Keratinocyte (primary cell): ENCODE measurements around the gene KCNB1. TPM values are rescaled to one million over a fixed set of nuclear protein-coding genes. Genes with fewer than 3 reads are reported as not detected.

Experiments
- DNase-seq: peaks from one replicate; pipeline ENCODE4 v3.0.0-alpha.2; 2011; ENCODE audit warnings: low read depth, missing footprints, low spot score
- FAIRE-seq: peaks from 2 replicates; lab custom pipeline; 2011; peaks lifted over from hg19 to GRCh38; lab: Jason Lieb, UNC
- H2AFZ ChIP-seq: 2 replicates; pipeline ENCODE4 v1.6.0; 2012; ENCODE audit warnings: low read length, control low read depth, inconsistent platforms; ENCODE audit not compliant: control insufficient read depth
- H3K27ac ChIP-seq: 2 replicates; pipeline ENCODE4 v1.5.1; 2011; ENCODE audit warnings: low read length; ENCODE audit not compliant: control insufficient read depth, insufficient read depth
- H3K27me3 ChIP-seq: 3 replicates; pipeline ENCODE4 v1.6.0; 2011; ENCODE audit warnings: low read length; ENCODE audit not compliant: control insufficient read depth, insufficient read depth; ENCODE audit errors: extremely low read depth
- H3K36me3 ChIP-seq, 2 experiments: 2 replicates in 1 of 2; 3 replicates in 1 of 2; pipeline ENCODE4 v1.5.1; 2011; ENCODE audit warnings: low read length in 2 of 2, mild to moderate bottlenecking in 1 of 2; ENCODE audit not compliant: control insufficient read depth in 2 of 2, insufficient read depth in 2 of 2; ENCODE audit errors: extremely low read depth in 1 of 2
- H3K4me1 ChIP-seq: 3 replicates; pipeline ENCODE4 v1.5.1; 2011; ENCODE audit warnings: low read length; ENCODE audit not compliant: control insufficient read depth, insufficient read depth; ENCODE audit errors: extremely low read depth
- H3K4me2 ChIP-seq: 3 replicates; pipeline ENCODE4 v1.6.0; 2011; ENCODE audit warnings: low read depth, low read length; ENCODE audit not compliant: control insufficient read depth, insufficient read depth; ENCODE audit errors: extremely low read depth
- H3K4me3 ChIP-seq, 3 experiments: fragments of 200-600 bp in 1 of 3; sonication (generic) in 1 of 3; 2 replicates in 2 of 3; 3 replicates in 1 of 3; pipeline ENCODE4 v1.5.1; 2011 to 2016; ENCODE audit warnings: low read length in 3 of 3, mild to moderate bottlenecking in 3 of 3, control low read depth in 2 of 3, inconsistent platforms in 1 of 3, low read depth in 1 of 3, mixed read lengths in 1 of 3, mixed run types in 1 of 3, moderate library complexity in 1 of 3; ENCODE audit not compliant: control insufficient read depth in 2 of 3, insufficient read depth in 2 of 3; ENCODE audit errors: extremely low read depth in 1 of 3
- H3K79me2 ChIP-seq: 2 replicates; pipeline ENCODE4 v1.6.0; 2012; ENCODE audit warnings: low read length; ENCODE audit not compliant: control insufficient read depth, insufficient read depth
- H3K9ac ChIP-seq: 3 replicates; pipeline ENCODE4 v1.6.0; 2011; ENCODE audit warnings: low read length; ENCODE audit not compliant: control insufficient read depth, insufficient read depth; ENCODE audit errors: extremely low read depth
- H3K9me1 ChIP-seq: 3 replicates; pipeline ENCODE4 v1.6.0; 2011; ENCODE audit warnings: low read length; ENCODE audit not compliant: control insufficient read depth, insufficient read depth; ENCODE audit errors: extremely low read depth
- H3K9me3 ChIP-seq: 2 replicates; pipeline ENCODE4 v1.5.1; 2012; ENCODE audit warnings: low read depth, low read length; ENCODE audit not compliant: control insufficient read depth
- H4K20me1 ChIP-seq: 3 replicates; pipeline ENCODE4 v1.6.0; 2011; ENCODE audit warnings: low read length; ENCODE audit not compliant: control insufficient read depth, insufficient read depth; ENCODE audit errors: extremely low read depth
- CTCF ChIP-seq, 3 experiments: IDR thresholded peaks in 1 of 3; conservative IDR thresholded peaks in 1 of 3; optimal IDR thresholded peaks in 1 of 3; 2 replicates in 2 of 3; 3 replicates in 1 of 3; pipeline versions ENCODE3 to v1.5.1; 2011; ENCODE audit warnings: low read length in 3 of 3, mild to moderate bottlenecking in 3 of 3, moderate library complexity in 2 of 3, control low read depth in 1 of 3, inconsistent platforms in 1 of 3; ENCODE audit not compliant: insufficient read depth in 2 of 3; ENCODE audit errors: extremely low read depth in 1 of 3
- EZH2 ChIP-seq: IDR thresholded peaks from one replicate; pipeline ENCODE4 v1.6.1; 2012; ENCODE audit warnings: inconsistent platforms, mild to moderate bottlenecking, low read length, moderate library complexity
- dilution Hi-C: fragments of 300-500 bp; cut with MboI; formaldehyde crosslinking; loops from one replicate; pipeline ENCODE4 v1.7.0; 2020; ENCODE audit warnings: low sequenced_read_pairs; ENCODE audit not compliant: extremely low pct_ligation_motif_present
- polyA plus RNA-seq, 5 experiments: library from polyadenylated mRNA; depleted of rRNA in 3 of 5; stranded (reverse) in 3 of 5; stranded (forward) in 1 of 5; unstranded in 1 of 5; fragments of >200 nt; gene quantifications; 1 replicate in 1 of 5; 2 replicates in 3 of 5; 3 replicates in 1 of 5; pipeline versions ENCODE4 v1.2.1 to v1.2.3, GENCODE V29; 2011 to 2012; ENCODE audit warnings: missing spikeins in 2 of 5, low read depth in 1 of 5, low replicate concordance in 1 of 5

The KCNB1 gene
- polyA plus RNA-seq, 1 donor (not counting 4 experiments of a cell fraction or from before 2014, with no cell fraction given): not detected

- Histone ChIP-seq H3K9me1 (no peaks in the 10 kb centered on the region), H3K4me1 (no peaks in the 10 kb centered on the region), H4K20me1 (no peaks in the 10 kb centered on the region), H3K9ac (no peak overlapping the region), H3K4me3 (no peak overlapping the region), H3K79me2 (no peaks in the 10 kb centered on the region), H3K4me2 (no peak overlapping the region), H3K27ac (no peak overlapping the region), H3K36me3 (no peaks in the 10 kb centered on the region), H3K27me3 (peaks cover 12% of the 10 kb centered on the region), H2AFZ (no peak overlapping the region), H3K9me3 (no peaks in the 10 kb centered on the region)
- DNase-seq (no peak), FAIRE-seq (no peak)
- TF ChIP-seq CTCF (optimal IDR thresholded peaks at IDR 0.05 in 1 of 3, IDR thresholded peaks at IDR 0.05 in 1 of 3, conservative IDR thresholded peaks at IDR 0.05 in 1 of 3; ENCODE audit: extremely low read depth in 1 of 3, insufficient read depth in 2 of 3, low read length in 3 of 3) (no peak), EZH2 (no peak)
- dilution Hi-C loops: no loop called here
Measured at GRCh38 chr20:49352751-49353150, 129.7 kb downstream of the KCNB1 start.

- dilution Hi-C loops: no loop called here
- FAIRE-seq (no peak), DNase-seq (no peak)
- no peak for TF ChIP-seq EZH2
- no peak for TF ChIP-seq CTCF (optimal IDR thresholded peaks at IDR 0.05 in 1 of 3, IDR thresholded peaks at IDR 0.05 in 1 of 3, conservative IDR thresholded peaks at IDR 0.05 in 1 of 3; ENCODE audit: extremely low read depth in 1 of 3, insufficient read depth in 2 of 3, low read length in 3 of 3)
- H3K9me1 ChIP-seq: no peaks in the 10 kb centered on the region
- H3K4me3 ChIP-seq: no peak overlapping the region
- no peaks in the 10 kb centered on the region for H3K4me1 ChIP-seq
- no peaks in the 10 kb centered on the region for H4K20me1 ChIP-seq
- no peak overlapping the region for H2AFZ ChIP-seq
- no peaks in the 10 kb centered on the region for H3K9me3 ChIP-seq
- H3K27me3 ChIP-seq: peaks cover 11% of the 10 kb centered on the region
- H3K79me2 ChIP-seq: no peaks in the 10 kb centered on the region
- no peak overlapping the region for H3K4me2 ChIP-seq
- H3K9ac ChIP-seq: no peak overlapping the region
- no peaks in the 10 kb centered on the region for H3K36me3 ChIP-seq
- no peak overlapping the region for H3K27ac ChIP-seq
Measured at GRCh38 chr20:49351775-49352174, 130.7 kb downstream of the KCNB1 start.
